ENCODE data around the gene ARHGAP11A. TPM values are rescaled to one million over a fixed set of nuclear protein-coding genes. Genes with fewer than 3 reads are reported as not detected.

The ARHGAP11A gene
- total and polyA plus RNA-seq, 2 of the 13 experiments (the other 11 are each of a cell fraction or from before 2014, with no cell fraction given): 5.1 to 46.3 TPM

DNA sequence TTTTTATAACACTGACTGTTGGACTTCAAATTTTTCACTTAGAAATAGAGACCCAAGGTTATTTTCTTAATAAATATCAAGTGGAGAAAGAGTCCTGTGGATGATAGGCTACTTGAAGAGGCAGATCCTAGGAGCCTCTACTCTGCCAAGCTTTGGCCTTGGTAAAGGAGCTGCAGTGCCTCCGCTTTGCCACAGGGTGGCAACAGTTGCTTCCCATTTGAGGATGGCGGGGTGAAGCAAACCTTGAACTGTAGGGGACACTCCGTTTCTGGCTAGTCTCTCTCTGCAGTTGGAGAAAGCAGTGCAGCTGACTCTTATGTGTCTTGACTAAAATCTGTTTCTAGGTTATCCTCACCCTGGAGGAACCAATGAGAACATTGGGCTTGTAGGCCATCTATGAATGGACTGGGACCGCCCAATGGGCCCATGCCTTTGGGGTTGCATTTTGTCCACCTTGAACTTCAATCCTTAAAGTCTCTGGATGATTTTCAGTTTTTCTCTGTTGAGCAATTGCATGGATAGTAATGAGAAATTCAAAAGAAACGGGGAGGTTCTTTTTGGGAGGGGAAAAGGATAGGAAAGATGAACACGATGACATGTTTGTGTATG lies 36.0 kb downstream of the ARHGAP11A start:
- Histone ChIP-seq H3K9me3 (ENCODE audit: low read length) (no peaks in the 10 kb centered on the region), H3K36me3 (replicated peaks in 1 of 2; ENCODE audit: control insufficient read depth in 1 of 2, insufficient read depth in 2 of 2, low read length in 2 of 2) (no peaks in the 10 kb centered on the region), H3K4me1 (ENCODE audit: insufficient read depth, low read length) (peaks cover 9% of the 10 kb centered on the region), H2AFZ (ENCODE audit: low read length) (no peak overlapping the region), H3K27ac (ENCODE audit: extremely low read length, insufficient read depth, low read length) (no peak overlapping the region), H3K4me2 (ENCODE audit: low read depth, low read length) (no peak overlapping the region), H3K79me2 (ENCODE audit: insufficient read depth, low read length) (no peaks in the 10 kb centered on the region), H3K27me3 (ENCODE audit: control insufficient read depth in 1 of 2, insufficient read depth in 2 of 2, low read length in 2 of 2) (no peaks in the 10 kb centered on the region), H3K4me3 (replicated peaks in 1 of 3; ENCODE audit: insufficient read depth in 1 of 3, low read depth in 2 of 3, low read length in 3 of 3) (no peak overlapping the region), H3K9ac (ENCODE audit: insufficient read depth, low read depth, low read length) (no peak overlapping the region), H4K20me1 (ENCODE audit: insufficient read depth, low read length) (no peaks in the 10 kb centered on the region)
- in situ Hi-C loops (cut with HindIII; ENCODE audit: extremely low pct_ligation_motif_present, low pct_unique_long_range_greater_than_20kb): no loop called here
- intact Hi-C loops (cut with micrococcal nuclease; ENCODE audit: unreplicated experiment): no loop called here
- DNase-seq (ENCODE audit: low spot score) (peak; percentile 48), ATAC-seq (peak; percentile 93), FAIRE-seq (peak; percentile 87)
- ChIA-PET POLR2A (no interaction called here), CTCF (ENCODE audit: low intra/inter-chr PET ratio, low total read pairs) (interaction anchor here (1.0 to 1.3 kb wide), 4 partner anchors 285 to 482 kb away, joined by 3 to 6 read pairs (median 3); no protein-coding TSS in a partner anchor)
- no TSS peak for BruUV-seq (replicated peaks)
- 25% methylated on average over 6 of the region's 6 CpGs for whole genome bisulfite sequencing (ENCODE audit: low lambda C conversion rate)
- TF ChIP-seq ZNF841 (CRISPR knock-in tag; IDR thresholded peaks at IDR 0.05; ENCODE audit: borderline replicate concordance): no peak
- 0 out of 2 replicates have a peak, but pooled peaks have one; percentile 20 for TF ChIP-seq CEBPG (CRISPR knock-in tag; IDR thresholded peaks at IDR 0.05)
- no peak for TF ChIP-seq ZNF292 (CRISPR knock-in tag; IDR thresholded peaks at IDR 0.05; ENCODE audit: borderline replicate concordance, low read depth)
- TF ChIP-seq, protein P1, sequence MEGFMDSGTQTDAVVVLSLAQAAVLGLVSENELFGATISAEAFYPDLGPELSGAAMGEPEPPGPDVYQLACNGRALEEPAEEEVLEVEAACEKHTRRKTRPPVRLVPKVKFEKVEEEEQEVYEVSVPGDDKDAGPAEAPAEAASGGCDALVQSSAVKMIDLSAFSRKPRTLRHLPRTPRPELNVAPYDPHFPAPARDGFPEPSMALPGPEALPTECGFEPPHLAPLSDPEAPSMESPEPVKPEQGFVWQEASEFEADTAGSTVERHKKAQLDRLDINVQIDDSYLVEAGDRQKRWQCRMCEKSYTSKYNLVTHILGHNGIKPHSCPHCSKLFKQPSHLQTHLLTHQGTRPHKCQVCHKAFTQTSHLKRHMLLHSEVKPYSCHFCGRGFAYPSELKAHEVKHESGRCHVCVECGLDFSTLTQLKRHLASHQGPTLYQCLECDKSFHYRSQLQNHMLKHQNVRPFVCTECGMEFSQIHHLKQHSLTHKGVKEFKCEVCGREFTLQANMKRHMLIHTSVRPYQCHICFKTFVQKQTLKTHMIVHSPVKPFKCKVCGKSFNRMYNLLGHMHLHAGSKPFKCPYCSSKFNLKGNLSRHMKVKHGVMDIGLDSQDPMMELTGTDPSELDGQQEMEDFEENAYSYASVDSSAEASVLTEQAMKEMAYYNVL (CRISPR knock-in tag; IDR thresholded peaks at IDR 0.05; ENCODE audit: borderline replicate concordance): no peak
- no peak for TF ChIP-seq PHF8 (CRISPR knock-in tag; IDR thresholded peaks at IDR 0.05)
- TF ChIP-seq ZNF18 (CRISPR knock-in tag; IDR thresholded peaks at IDR 0.05; ENCODE audit: insufficient replicate concordance): no peak
- TF ChIP-seq ZNF709 (CRISPR knock-in tag; IDR thresholded peaks at IDR 0.05): no peak
- TF ChIP-seq, protein P2, sequence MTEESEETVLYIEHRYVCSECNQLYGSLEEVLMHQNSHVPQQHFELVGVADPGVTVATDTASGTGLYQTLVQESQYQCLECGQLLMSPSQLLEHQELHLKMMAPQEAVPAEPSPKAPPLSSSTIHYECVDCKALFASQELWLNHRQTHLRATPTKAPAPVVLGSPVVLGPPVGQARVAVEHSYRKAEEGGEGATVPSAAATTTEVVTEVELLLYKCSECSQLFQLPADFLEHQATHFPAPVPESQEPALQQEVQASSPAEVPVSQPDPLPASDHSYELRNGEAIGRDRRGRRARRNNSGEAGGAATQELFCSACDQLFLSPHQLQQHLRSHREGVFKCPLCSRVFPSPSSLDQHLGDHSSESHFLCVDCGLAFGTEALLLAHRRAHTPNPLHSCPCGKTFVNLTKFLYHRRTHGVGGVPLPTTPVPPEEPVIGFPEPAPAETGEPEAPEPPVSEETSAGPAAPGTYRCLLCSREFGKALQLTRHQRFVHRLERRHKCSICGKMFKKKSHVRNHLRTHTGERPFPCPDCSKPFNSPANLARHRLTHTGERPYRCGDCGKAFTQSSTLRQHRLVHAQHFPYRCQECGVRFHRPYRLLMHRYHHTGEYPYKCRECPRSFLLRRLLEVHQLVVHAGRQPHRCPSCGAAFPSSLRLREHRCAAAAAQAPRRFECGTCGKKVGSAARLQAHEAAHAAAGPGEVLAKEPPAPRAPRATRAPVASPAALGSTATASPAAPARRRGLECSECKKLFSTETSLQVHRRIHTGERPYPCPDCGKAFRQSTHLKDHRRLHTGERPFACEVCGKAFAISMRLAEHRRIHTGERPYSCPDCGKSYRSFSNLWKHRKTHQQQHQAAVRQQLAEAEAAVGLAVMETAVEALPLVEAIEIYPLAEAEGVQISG (CRISPR knock-in tag; IDR thresholded peaks at IDR 0.05): peak; percentile 43
- TF ChIP-seq EHMT2 (IDR thresholded peaks at IDR 0.05; ENCODE audit: borderline replicate concordance, low read depth, low read length): no peak
- TF ChIP-seq, protein P3, sequence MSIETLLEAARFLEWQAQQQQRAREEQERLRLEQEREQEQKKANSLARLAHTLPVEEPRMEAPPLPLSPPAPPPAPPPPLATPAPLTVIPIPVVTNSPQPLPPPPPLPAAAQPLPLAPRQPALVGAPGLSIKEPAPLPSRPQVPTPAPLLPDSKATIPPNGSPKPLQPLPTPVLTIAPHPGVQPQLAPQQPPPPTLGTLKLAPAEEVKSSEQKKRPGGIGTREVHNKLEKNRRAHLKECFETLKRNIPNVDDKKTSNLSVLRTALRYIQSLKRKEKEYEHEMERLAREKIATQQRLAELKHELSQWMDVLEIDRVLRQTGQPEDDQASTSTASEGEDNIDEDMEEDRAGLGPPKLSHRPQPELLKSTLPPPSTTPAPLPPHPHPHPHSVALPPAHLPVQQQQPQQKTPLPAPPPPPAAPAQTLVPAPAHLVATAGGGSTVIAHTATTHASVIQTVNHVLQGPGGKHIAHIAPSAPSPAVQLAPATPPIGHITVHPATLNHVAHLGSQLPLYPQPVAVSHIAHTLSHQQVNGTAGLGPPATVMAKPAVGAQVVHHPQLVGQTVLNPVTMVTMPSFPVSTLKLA (IDR thresholded peaks at IDR 0.05): no peak
- TF ChIP-seq ZNF205 (CRISPR knock-in tag; IDR thresholded peaks at IDR 0.05): no peak
- TF ChIP-seq, protein P4, sequence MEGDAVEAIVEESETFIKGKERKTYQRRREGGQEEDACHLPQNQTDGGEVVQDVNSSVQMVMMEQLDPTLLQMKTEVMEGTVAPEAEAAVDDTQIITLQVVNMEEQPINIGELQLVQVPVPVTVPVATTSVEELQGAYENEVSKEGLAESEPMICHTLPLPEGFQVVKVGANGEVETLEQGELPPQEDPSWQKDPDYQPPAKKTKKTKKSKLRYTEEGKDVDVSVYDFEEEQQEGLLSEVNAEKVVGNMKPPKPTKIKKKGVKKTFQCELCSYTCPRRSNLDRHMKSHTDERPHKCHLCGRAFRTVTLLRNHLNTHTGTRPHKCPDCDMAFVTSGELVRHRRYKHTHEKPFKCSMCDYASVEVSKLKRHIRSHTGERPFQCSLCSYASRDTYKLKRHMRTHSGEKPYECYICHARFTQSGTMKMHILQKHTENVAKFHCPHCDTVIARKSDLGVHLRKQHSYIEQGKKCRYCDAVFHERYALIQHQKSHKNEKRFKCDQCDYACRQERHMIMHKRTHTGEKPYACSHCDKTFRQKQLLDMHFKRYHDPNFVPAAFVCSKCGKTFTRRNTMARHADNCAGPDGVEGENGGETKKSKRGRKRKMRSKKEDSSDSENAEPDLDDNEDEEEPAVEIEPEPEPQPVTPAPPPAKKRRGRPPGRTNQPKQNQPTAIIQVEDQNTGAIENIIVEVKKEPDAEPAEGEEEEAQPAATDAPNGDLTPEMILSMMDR (CRISPR knock-in tag; IDR thresholded peaks at IDR 0.05): peak; percentile 85
- TF ChIP-seq ZNF383 (CRISPR knock-in tag; IDR thresholded peaks at IDR 0.05; ENCODE audit: borderline replicate concordance): no peak
- peak; percentile 66 for TF ChIP-seq HNF4A (CRISPR knock-in tag; IDR thresholded peaks at IDR 0.05)

Data from HepG2 (cell line).